Measurements from ENCODE around the gene OR7A17.

DNA sequence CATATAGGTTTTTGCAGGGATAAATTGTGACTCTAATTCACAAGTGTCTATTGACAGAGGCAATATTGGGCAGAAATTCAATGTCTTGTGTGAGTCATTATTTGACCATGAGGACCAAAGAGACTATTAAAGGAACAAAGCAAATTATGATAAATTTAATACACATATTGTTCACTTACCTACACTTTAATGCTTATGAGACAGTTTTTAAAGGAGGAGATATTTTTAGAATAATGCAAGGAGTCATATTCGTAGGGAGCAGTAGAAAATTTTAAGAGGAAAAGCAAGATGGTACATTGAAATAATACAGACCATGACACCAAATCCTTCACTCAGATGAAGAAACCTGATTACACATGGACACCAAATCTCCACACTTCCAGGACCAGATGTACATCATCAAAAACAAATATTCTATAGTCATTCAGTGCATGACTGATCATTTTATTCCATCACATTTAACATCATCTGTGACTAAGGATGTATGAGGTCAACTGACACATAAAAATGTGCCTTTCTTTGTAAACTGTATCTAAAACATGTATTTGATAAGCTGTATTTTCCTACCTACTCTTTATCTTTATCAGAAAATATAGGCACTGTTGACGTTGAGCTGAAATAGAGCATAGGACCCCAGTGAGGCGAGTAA, 4.2 kb upstream of the OR7A17 start:
- TF ChIP-seq, protein P1, sequence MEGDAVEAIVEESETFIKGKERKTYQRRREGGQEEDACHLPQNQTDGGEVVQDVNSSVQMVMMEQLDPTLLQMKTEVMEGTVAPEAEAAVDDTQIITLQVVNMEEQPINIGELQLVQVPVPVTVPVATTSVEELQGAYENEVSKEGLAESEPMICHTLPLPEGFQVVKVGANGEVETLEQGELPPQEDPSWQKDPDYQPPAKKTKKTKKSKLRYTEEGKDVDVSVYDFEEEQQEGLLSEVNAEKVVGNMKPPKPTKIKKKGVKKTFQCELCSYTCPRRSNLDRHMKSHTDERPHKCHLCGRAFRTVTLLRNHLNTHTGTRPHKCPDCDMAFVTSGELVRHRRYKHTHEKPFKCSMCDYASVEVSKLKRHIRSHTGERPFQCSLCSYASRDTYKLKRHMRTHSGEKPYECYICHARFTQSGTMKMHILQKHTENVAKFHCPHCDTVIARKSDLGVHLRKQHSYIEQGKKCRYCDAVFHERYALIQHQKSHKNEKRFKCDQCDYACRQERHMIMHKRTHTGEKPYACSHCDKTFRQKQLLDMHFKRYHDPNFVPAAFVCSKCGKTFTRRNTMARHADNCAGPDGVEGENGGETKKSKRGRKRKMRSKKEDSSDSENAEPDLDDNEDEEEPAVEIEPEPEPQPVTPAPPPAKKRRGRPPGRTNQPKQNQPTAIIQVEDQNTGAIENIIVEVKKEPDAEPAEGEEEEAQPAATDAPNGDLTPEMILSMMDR (IDR thresholded peaks at IDR 0.05; ENCODE audit: extremely low read depth in 1 of 2, insufficient read depth in 1 of 2, low read depth in 1 of 2, low read length in 2 of 2): no peak
- TF ChIP-seq POLR2A (IDR thresholded peaks at IDR 0.05; ENCODE audit: low read depth, low read length): no peak
- TF ChIP-seq EZH2 (IDR thresholded peaks at IDR 0.05; ENCODE audit: borderline replicate concordance, low read depth, low read length, severe bottlenecking): no peak
- no peak for TF ChIP-seq JUN (IDR thresholded peaks at IDR 0.05; ENCODE audit: borderline replicate concordance, insufficient read depth, insufficient read length, low read depth)
- TF ChIP-seq, protein P2, sequence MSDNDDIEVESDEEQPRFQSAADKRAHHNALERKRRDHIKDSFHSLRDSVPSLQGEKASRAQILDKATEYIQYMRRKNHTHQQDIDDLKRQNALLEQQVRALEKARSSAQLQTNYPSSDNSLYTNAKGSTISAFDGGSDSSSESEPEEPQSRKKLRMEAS (IDR thresholded peaks at IDR 0.05; ENCODE audit: insufficient read depth, insufficient read length): no peak
- no peak for TF ChIP-seq POLR2AphosphoS5 (IDR thresholded peaks at IDR 0.05; ENCODE audit: insufficient read depth, low read depth, low read length)
- no peak for TF ChIP-seq FOS (IDR thresholded peaks at IDR 0.05; ENCODE audit: borderline replicate concordance, insufficient read depth, low read length)
- TF ChIP-seq MYC (IDR thresholded peaks at IDR 0.05; ENCODE audit: low read depth, low read length): no peak
